Colonic mucosa (tissue), 4 donors: ENCODE measurements around the gene BIRC2. TPM values are rescaled to one million over a fixed set of nuclear protein-coding genes. Genes with fewer than 3 reads are reported as not detected.

ENCODE experiments used
- DNase-seq: peaks from one replicate; pipeline ENCODE4 v3.0.0-alpha.2; 2020
- H3K27ac ChIP-seq: fragments of 200-600 bp; one replicate; pipeline ENCODE4 v1.8.0; 2021
- H3K27me3 ChIP-seq: fragments of 200-600 bp; one replicate; pipeline ENCODE4 v1.8.0; 2021
- H3K36me3 ChIP-seq: fragments of 200-600 bp; one replicate; pipeline ENCODE4 v1.8.0; 2021
- H3K4me1 ChIP-seq: fragments of 200-600 bp; one replicate; pipeline ENCODE4 v1.8.0; 2021; ENCODE audit warnings: mild to moderate bottlenecking
- H3K4me3 ChIP-seq: fragments of 200-600 bp; one replicate; pipeline ENCODE4 v1.8.0; 2021
- H3K9ac ChIP-seq, 2 donors: one replicate each; pipeline ENCODE4 v1.7.0; 2013; ENCODE audit warnings: control low read depth in 2 of 2, low read depth in 2 of 2, low read length in 2 of 2
- H3K9me3 ChIP-seq: fragments of 200-600 bp; one replicate; pipeline ENCODE4 v1.8.0; 2021
- intact Hi-C: fragments of 100-400 bp; cut with DNase I; formaldehyde crosslinking; loops from one replicate; pipeline ENCODE4 v1.14.1; 2022
- total RNA-seq, 2 donors: library from RNA; stranded (reverse); fragmentation: NEBNext Ultra II Directional in 1 of 2; extraction: Animal tissue kit (Norgen Biotek cat#: 25700) in 1 of 2; gene quantifications; one replicate each; pipeline ENCODE4 v1.2.1, GENCODE V29; 2021
- TF ChIP-seq, protein P1 (sequence below): fragments of 200-600 bp; IDR thresholded peaks from one replicate; pipeline ENCODE4 v1.8.0; 2022; ENCODE audit warnings: antibody characterized with exemption, mild to moderate bottlenecking
- donor health status: healthy.
- donor health status: DM: no; HTN: no; CAD: no.
- donor health status: DM: no; HTN: no; CAD: no.

Gene BIRC2
- total RNA-seq, 2 donors from 2014 or later: 34.1 to 59.5 TPM

DNA sequence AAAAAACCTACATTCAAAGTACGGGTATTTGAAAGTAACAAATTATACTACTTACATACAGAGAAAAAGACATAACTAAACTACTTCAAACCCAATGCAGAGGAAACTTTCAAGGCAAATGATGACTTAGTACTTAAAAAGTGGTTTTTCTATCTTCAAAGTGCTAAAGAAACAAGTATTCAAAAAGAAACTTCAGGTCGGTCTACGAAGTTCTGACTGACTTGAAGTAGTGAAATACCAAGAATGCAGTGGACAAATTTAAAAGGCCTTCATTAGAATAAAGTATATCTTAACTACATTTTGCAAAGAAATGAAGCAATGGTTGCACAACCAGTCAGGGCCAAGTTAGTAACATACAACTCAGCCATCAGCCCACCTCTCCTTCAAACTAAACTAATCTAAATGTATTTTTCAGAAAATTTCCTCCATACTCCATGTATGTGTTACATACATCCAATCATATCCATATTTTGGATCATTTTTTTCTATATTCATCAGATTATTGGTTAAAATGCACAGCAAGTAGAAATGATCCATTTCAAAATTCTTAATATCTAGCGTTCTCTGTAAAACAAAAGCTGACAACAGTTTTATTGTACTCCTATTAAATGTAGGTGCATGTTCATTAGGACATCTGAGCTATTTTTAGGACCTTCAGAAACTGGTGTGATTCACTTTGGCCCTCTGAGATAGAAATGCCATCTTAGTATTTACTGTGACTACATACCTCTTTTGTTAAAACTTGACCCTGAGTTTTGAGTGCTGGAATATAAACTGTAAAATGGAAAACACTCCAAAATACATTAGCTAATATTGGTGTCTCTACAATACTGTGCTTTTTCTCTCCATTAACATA lies 49.9 kb downstream of the BIRC2 start:
- no peaks in the 10 kb centered on the region for H3K36me3 ChIP-seq
- no peak overlapping the region for H3K27ac ChIP-seq
- intact Hi-C loops: no loop called here
- H3K9me3 ChIP-seq: no peaks in the 10 kb centered on the region
- no peaks in the 10 kb centered on the region for H3K4me1 ChIP-seq
- no peak overlapping the region for H3K9ac ChIP-seq
- no peak overlapping the region for H3K4me3 ChIP-seq
- H3K27me3 ChIP-seq: no peaks in the 10 kb centered on the region
- TF ChIP-seq, protein P1, sequence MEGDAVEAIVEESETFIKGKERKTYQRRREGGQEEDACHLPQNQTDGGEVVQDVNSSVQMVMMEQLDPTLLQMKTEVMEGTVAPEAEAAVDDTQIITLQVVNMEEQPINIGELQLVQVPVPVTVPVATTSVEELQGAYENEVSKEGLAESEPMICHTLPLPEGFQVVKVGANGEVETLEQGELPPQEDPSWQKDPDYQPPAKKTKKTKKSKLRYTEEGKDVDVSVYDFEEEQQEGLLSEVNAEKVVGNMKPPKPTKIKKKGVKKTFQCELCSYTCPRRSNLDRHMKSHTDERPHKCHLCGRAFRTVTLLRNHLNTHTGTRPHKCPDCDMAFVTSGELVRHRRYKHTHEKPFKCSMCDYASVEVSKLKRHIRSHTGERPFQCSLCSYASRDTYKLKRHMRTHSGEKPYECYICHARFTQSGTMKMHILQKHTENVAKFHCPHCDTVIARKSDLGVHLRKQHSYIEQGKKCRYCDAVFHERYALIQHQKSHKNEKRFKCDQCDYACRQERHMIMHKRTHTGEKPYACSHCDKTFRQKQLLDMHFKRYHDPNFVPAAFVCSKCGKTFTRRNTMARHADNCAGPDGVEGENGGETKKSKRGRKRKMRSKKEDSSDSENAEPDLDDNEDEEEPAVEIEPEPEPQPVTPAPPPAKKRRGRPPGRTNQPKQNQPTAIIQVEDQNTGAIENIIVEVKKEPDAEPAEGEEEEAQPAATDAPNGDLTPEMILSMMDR: no peak
- no peak for DNase-seq

- Histone ChIP-seq H3K4me1 (no peaks in the 10 kb centered on the region), H3K27me3 (no peaks in the 10 kb centered on the region), H3K9me3 (no peaks in the 10 kb centered on the region), H3K4me3 (no peak overlapping the region), H3K36me3 (no peaks in the 10 kb centered on the region), H3K9ac (no peak overlapping the region), H3K27ac (no peak overlapping the region)
- no peak for DNase-seq
- TF ChIP-seq, protein P1: no peak
- intact Hi-C loops: no loop called here
Observed at GRCh38 chr11:102398297-102398696, 51.3 kb downstream of the BIRC2 start.

GRCh38 chr11:102399189-102399588 lies 52.2 kb downstream of the BIRC2 start:
- H3K27me3 ChIP-seq: no peaks in the 10 kb centered on the region
- TF ChIP-seq, protein P1: no peak
- H3K9ac ChIP-seq: no peak overlapping the region
- intact Hi-C loops: no loop called here
- no peak overlapping the region for H3K27ac ChIP-seq
- H3K36me3 ChIP-seq: no peaks in the 10 kb centered on the region
- no peaks in the 10 kb centered on the region for H3K4me1 ChIP-seq
- no peaks in the 10 kb centered on the region for H3K9me3 ChIP-seq
- no peak for DNase-seq
- H3K4me3 ChIP-seq: no peak overlapping the region

GRCh38 chr11:102400603-102401002 lies 53.6 kb downstream of the BIRC2 start:
- no peak for DNase-seq
- Histone ChIP-seq H3K4me1 (no peaks in the 10 kb centered on the region), H3K9ac (no peak overlapping the region), H3K27me3 (no peaks in the 10 kb centered on the region), H3K27ac (no peak overlapping the region), H3K4me3 (no peak overlapping the region), H3K9me3 (no peaks in the 10 kb centered on the region), H3K36me3 (no peaks in the 10 kb centered on the region)
- intact Hi-C loops: no loop called here
- TF ChIP-seq, protein P1: no peak

GRCh38 chr11:102401905-102402304 lies 54.9 kb downstream of the BIRC2 start:
- no peaks in the 10 kb centered on the region for H3K9me3 ChIP-seq
- TF ChIP-seq, protein P1: no peak
- intact Hi-C loops: no loop called here
- H3K4me3 ChIP-seq: no peak overlapping the region
- H3K27me3 ChIP-seq: no peaks in the 10 kb centered on the region
- no peak overlapping the region for H3K27ac ChIP-seq
- no peaks in the 10 kb centered on the region for H3K4me1 ChIP-seq
- H3K9ac ChIP-seq: no peak overlapping the region
- DNase-seq: no peak
- H3K36me3 ChIP-seq: no peaks in the 10 kb centered on the region
